Measurements from ENCODE around the gene C1orf174.

GRCh38 chr1:3905953-3906671 lies 6.0 kb upstream of the C1orf174 start:
- TF ChIP-seq CTCF (IDR thresholded peaks at IDR 0.05) = no peak
- TF ChIP-seq POLR2A (IDR thresholded peaks at IDR 0.05) = no peak
- TF ChIP-seq POLR2AphosphoS5 (IDR thresholded peaks at IDR 0.05) = no peak
